AG09319 (cell line): ENCODE data around the gene LMO2.
"Not testable (repeated sequence)": the region's sequence is repeated elsewhere in the genome, so short reads cannot be mapped to it uniquely, and the experiment has no call there.

Source experiments
- DNase-seq: peaks from one replicate; pipeline ENCODE4 v3.0.0-alpha.2; 2010; ENCODE audit warnings: low read depth; ENCODE audit errors: extremely low read depth
- TF ChIP-seq, protein P1 (sequence below): IDR thresholded peaks from 2 replicates; pipeline ENCODE4 v1.5.1; 2011; ENCODE audit warnings: low read depth, mild to moderate bottlenecking, inconsistent platforms, low read length, moderate library complexity

LMO2 gene

DNA sequence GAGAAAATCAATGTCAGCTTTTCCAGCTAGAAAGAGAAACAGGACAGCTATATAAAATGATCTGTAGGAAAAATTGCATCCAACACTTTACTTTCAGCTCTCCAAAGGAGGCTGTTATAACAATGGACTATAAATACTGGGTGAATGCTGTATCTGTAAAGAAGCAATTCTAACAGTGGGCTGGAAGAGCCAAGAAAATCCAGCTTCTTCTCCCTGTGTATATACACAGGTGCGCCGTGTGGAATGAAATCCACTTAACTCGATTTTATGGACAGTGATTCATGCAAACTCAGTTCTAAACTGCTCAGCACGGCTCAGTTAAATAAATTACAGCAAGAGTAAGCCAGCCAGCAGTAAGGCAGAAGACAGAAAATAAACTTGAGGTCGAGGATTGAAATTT, 32.5 kb upstream of the LMO2 start:
- TF ChIP-seq, protein P1, sequence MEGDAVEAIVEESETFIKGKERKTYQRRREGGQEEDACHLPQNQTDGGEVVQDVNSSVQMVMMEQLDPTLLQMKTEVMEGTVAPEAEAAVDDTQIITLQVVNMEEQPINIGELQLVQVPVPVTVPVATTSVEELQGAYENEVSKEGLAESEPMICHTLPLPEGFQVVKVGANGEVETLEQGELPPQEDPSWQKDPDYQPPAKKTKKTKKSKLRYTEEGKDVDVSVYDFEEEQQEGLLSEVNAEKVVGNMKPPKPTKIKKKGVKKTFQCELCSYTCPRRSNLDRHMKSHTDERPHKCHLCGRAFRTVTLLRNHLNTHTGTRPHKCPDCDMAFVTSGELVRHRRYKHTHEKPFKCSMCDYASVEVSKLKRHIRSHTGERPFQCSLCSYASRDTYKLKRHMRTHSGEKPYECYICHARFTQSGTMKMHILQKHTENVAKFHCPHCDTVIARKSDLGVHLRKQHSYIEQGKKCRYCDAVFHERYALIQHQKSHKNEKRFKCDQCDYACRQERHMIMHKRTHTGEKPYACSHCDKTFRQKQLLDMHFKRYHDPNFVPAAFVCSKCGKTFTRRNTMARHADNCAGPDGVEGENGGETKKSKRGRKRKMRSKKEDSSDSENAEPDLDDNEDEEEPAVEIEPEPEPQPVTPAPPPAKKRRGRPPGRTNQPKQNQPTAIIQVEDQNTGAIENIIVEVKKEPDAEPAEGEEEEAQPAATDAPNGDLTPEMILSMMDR: no peak
- no peak for DNase-seq

GRCh38 chr11:33923626-33924025, 31.8 kb upstream of the LMO2 start:
- DNase-seq: no peak
- TF ChIP-seq, protein P1: no peak

- TF ChIP-seq, protein P1: no peak
- no peak for DNase-seq
These were observed 29.1 kb upstream of the LMO2 start for GRCh38 chr11:33920838-33921613.

DNA sequence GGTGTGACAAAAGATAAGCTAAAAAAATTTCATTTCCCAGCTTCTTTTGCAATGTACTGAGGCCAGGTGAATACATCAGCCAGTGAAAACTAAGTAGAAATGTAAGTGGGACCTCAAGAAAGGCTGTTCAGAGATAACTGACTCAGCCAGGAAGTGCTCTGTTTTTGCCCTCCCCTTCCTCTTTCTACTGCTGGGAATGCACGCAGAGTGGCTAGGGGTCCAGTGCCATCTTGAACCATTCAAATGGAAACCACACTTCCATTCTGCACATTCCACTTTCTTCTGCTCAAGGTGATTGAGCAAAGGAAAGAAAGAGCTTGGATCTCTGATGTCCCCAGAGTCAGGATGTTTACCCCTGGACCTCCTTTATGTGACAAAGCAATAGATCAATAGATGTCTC, 27.8 kb upstream of the LMO2 start:
- DNase-seq: no peak
- TF ChIP-seq, protein P1: no peak

- DNase-seq: not testable (repeated sequence)
These were observed 25.5 kb upstream of the LMO2 start for GRCh38 chr11:33917402-33917801.

GRCh38 chr11:33916736-33917135, 24.9 kb upstream of the LMO2 start:
- no peak for DNase-seq
- TF ChIP-seq, protein P1: no peak

GRCh38 chr11:33915526-33915925, 23.6 kb upstream of the LMO2 start:
- no peak for DNase-seq
- TF ChIP-seq, protein P1: no peak

- TF ChIP-seq, protein P1: no peak
- DNase-seq: no peak
These were observed 22.1 kb upstream of the LMO2 start for GRCh38 chr11:33913991-33914390.
